ENCODE measurements around the gene ATP2B2.

ATP2B2 gene

DNA sequence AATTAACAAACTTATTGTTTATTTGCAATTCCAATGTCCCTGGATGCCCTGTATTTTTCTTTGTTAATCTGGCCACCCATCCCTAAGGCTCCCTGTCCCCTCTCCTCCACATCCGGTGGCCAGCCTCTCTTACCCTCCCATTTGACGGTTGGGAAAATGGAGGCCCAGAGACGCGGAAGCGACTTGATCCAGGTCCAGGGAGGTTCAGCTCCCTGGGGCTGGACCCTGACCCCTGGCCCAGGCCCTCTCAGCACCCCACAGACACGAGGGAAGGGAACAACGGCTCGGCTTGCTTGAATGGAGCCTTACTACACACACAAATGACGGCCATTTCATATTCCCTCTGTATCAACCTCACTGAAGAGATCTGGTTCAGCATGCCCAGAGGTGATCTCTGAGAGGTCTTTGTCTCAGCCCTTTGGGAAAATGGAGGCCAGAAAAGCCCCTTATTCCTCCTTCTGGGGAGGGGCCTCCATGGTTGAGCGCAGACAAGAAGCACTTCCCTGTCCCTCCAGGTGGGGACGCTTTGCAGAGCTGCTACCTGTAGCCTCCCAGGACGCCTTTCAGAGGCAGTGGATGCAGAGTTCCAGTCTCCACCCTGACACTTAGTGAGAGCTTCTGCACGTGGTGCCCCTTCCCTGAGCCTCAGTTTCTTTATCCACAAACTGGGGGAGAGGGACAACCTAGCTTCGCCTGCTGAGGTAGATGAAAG is 82.1 kb downstream of the ATP2B2 start:
- no peak for DNase-seq

DNA sequence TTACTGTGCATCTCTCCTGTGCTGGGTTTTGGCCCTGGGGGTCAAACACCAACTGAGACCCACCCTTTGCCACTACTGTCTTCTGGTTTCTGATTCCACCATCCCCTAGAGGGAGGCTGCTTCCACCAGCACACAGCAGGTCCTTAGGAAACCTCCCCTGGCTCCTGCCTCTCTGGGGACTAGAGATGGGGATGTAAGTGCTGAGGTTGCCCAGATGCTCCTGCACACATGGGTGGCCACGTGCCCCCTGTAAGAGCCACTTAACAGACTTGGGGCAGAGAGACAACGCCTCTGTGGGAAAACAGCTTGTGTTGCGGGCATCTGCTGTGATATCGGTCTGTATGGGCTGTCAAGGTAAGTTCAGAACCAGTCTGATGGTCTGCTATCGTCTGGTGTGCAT is 83.4 kb downstream of the ATP2B2 start:
- no peak for DNase-seq

DNA sequence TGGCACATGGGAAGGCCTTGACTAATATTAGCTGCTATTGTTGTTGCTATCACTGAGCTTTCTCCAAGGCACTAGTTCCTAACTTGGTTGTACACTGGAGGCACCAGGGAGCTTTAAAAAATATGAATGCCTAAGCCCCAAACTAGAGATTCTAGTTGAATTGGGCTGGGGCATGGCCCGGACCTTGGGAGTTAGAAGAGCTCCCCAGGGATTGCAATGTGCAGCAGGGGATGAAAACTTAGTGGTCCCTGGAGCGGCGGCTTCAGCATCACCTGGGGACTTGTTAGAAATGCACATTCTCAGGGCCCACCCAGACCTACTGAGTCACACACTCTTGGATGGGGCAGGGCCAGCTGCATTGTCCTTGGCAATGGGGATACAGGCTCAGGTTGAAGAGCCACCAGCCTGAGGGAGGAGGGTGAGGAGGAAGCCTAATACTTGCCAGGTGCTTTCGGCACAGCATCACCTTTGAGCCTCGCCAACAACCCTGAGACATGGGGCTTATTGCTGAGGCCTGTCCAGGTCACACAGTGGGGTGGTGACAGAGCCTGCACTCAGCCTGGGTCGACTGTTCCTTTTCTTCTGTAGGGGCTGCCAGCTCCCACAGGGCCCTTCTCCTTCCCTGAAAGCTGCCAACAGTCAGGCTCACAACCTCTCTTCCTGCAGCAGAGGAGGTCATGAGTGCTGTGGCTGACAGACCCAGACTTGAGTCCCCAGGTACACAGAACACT is 84.5 kb downstream of the ATP2B2 start:
- no peak for DNase-seq

DNA sequence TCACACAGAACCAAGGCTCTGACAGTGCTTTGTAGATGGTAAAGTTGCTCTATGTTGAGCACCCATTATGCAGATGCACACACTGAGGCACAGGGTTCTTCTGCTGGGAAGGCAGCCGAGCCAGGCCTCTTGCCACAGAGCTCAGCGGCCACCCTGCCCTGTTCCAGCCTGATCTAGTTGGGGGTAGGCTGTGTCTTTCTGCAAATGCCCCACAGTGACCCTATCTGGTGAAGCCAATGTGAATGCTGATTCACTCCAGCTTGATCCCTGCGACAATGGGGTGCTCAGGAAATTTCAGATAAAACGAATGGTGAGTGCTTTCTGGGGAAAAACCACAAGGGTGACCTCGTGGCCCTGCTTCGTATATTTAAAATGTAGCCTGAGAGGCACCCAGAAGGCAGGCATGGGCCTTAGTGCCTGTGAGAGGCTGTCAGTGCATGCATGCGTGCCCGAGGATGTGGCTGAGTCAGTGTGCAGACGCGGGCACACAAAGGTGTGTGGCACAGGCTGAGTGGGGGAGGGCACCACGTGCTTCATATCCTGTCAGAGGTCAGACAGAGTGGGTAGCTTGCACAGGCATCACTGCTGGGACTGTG is 85.7 kb downstream of the ATP2B2 start:
- no peak for DNase-seq

DNA sequence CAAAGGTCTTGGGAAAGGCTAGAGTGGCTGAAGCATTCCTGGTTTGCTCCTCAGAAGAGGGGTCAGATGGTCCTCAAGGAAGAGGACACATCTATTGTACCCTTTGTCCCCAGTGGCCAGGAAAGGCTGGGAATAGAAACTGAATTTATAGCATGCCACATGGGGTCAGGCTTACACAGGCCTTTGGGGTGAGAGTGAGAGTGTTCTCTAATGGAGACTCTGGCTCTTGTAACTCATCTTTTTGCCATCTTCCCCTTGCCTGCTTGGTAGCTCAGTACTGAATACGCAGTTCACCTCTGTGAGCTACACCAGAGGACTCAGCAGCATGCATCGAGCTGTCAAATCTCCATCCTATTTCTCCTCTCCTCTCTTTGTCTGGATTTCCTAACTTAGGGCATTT is 87.5 kb downstream of the ATP2B2 start:
- DNase-seq, result no peak

DNA sequence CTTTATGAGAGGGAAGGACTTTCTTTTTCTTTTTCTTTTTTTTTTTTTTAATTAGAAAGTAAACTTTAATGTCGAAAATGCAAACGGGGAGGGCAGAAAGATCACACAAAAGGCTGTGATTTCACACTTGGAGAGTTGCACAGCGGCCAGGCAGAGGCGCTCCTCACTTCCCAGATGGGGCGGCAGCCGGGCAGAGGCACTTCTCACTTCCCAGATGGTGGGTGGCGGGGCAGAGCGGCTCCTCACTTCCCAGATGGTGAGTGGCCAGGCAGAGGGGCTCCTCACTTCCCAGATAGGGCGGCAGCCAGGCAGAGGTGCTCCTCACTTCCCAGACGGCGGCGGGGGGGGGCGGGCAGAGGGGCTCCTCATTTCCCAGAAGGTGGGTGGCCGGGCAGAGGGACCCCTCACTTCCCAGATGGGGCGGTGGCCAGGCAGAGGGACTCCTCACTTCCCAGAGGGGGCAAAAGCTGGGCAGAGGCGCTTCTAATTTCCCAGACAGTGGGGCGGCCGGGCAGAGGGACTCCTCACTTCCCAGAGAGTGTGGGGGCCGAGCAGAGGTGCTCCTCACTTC is 88.6 kb downstream of the ATP2B2 start:
- DNase-seq, result no peak

DNA sequence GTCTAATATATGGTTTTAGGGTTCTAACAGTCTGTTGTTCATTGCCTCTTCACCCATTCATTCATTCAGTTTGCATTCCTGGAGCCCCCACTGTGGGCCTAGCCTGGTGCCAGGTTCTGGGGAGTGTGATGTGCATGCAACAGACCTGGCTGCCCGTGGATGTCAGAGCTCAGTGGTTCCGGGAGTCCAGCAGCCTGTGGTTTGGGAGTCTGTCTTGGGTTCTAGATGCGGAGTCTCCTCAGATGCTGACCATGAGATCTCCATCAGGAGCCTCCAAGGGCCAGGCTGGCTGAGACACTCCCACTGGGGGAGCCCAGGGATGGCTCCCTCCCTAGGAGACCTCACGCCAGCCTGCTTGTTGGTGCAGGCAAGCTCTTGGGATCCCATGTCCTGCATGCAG is 92.3 kb downstream of the ATP2B2 start:
- DNase-seq, result no peak

DNA sequence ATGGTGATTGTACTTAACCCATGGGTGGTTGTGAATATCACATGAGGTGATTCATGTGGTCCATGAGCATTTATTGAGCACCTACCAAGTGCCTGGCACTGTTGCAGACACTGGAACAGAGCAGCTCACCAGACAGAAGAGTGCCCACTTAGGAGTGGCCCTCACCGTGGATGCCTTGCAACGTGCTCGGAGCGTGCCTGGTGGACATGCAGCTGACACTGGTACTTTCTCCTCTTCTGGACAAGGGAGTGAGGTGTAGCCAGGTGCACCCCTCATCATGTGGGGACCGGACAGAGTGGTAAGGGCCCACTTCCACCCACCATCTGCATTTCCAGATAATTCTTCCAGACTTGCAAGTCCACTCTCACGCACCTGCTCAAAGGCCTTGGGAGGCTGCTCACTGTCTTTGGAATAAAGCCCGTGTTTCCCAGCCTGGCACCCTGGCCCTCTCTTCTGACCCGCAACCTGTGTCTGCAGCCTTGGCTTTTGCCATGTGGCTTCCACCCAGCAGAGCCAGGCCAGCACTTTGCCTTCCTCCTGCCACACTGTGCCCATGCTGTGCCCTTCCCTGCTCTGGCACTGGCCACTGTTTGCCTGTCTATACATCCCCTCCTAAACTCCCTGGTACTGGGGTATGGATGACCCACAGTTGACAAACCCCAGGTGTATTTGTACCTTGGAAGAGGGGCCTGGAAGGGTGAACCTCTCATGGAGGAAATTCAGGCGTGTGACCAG is 93.6 kb downstream of the ATP2B2 start:
- no peak for DNase-seq

DNA sequence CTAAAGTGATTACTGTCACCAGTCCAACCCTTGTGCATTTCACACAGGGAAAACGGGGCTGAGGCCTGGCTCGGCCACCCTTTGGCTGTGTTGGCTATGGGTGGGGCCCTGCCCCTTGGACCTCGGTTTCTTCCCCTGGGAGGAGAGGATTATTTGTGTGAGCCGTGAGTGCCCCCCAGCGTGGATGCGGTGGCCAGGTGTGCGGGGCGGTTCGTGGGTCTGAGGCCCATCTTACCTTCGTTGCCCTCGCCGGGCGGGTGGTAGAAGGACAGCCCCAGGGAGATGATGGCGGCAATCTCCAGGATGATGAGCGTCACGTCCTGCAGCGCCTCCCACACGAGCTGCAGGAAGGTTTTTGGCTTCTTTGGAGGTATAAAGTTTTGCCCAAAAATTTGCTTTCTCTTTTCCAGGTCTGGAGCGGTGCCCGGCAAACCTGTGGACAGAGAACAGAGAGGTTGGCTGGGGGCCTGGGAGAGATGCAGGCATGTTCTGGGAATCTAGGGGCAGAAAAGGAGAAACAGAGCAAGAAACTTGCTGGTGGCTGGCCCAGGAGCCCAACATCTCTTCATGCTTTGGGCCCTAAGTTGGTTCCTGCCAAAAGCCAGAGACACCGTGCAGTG is 94.9 kb downstream of the ATP2B2 start:
- DNase-seq, result no peak

DNA sequence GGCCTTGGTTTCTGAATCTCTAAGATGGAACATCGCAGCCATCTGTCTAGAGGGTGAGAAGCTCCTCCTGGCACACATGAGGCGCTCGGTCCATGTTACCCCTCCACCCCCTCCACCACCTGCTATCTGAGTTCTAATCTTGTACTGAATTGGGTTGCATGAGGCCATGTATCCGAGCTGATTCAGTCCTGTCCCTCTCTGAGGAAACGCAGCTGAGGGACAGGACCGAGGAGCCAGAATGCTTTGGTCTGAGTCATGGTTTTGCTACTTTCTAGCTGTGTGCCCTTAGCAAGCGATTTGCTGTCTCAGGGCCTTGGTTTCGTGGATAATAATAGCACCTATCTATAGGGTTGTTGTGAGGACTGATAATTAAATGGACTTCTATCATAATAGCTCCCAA is 96.7 kb downstream of the ATP2B2 start:
- DNase-seq, result no peak

DNA sequence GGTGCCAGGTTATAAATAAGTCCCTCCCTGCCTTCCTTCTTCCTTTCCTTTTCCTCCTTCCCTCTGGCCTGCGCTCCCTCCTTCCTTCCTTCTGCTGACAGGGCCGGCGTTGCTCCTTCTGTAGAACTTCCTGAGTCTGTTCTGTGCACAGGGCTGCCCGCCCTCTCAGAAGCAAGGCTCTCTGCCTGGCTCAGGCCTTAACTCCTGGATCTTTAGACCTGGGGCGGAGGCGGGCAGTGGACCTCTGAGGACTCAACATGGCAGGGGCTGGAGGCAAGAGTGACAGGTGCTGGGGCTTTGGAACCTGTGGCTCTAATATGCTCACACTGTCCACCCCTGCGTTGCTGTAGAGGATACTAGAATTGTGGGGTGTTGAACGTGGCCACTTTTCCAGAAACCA is 98.0 kb downstream of the ATP2B2 start:
- no peak for DNase-seq

DNA sequence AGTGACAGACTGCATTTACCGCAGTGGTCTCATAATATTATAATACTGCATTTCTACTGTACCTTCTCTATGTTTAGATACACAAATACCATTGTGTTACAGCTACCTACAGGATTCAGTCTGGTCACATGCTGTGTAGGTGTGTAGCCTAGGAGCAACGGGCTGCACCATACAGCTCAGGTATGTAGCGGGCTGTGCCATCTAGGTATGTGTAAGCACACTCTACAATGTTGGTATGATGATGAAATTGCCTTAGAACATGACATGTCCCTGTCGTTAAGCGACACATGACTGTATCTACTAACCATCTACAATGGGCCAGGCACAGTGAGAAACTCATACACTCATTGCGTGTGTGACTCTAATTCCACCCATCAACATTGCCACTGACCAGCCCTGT is 99.0 kb downstream of the ATP2B2 start:
- DNase-seq, result no peak

DNA sequence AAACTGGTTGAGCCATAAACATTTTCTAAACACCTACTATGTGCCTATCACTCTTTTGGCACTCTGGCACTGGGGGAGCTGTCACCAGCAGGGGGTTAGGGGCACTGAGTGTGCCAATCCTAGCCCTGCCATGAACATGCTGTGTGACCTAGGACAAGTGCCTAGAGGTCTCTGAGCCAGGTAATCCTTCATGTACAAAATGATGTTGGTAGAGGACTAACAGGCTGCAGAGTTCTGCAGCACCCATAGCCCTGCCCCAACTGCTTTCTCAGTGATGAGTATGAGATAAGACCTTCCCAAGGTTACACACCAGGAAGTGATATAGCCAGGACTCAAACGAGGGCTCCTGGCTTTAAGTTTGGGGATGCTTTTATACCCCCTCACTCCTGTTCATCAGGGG is 99.6 kb downstream of the ATP2B2 start:
- no peak for DNase-seq

DNA sequence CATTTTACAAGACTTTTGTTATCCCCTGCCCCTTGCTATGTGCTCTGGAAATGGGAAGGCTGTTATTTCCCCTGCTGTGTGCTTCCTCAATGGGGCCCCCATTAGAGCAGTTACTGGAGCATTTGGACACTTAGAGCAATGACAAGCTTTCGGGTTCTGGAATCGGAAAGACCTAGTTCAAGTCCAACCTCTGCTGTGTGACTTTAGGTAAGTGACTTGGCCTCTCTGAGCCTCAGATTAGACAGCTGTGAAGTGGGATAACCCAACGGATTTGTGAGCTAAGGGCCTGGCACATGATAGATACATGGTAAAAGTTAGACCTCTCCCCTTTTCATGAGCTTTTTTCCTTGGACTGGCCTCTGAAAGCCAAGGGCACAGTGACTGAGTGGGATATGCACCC is 100.5 kb downstream of the ATP2B2 start:
- DNase-seq, result no peak

DNA sequence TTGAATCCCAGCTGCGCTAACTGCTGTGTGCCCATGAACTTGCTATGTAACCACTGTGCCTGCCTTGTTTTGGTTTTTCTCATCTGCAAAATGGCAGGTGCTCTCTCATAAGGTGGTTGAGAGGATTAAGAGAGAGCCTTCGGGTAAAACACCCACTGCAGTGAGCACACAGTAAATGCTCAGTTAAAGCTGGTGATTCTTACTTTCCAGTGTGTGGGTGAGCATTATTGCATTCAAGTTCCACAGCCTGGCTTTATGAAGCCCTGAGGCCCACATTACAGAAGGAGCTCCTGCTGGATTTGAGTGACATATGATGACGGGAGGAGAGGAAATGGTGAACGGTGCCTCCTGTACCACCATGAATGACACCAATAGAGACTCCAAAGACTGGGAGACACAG is 101.0 kb downstream of the ATP2B2 start:
- DNase-seq, result no peak

DNA sequence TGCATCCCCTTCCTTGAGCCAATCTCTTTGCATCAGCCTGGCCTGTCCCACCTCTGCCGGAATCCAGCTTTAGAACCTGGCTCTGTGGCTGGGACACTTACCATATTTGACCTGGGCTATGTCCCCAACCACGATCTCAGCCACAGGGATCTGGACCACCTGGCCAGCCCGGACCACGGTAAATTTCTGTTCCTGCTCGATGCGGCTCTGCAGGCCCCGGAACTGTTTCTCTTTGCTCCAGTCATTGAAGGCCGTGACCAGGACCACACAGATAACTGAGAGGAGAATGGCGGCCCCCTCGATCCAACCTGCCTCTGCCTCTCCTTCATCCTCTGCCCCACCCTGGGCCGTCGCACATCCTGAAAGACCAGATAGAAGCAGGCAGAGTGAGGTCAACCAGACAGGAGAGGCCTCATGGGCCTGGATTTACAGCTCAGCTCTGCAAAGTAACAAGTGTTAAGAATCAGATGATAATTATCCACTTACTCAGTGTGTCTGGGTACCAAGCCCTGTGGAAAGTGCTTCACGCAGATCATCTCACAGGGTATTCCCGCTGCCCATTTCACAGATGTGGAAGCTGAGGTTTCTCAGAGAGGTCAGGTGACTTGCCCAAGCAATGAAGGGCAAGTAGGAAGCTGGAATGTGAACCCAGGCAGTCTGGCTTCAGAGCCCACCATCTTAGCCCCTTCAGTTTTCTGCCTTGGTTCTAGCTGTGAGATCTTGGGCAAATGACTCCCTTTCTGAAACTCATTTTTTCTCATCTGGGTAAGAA is 103.2 kb downstream of the ATP2B2 start:
- DNase-seq, result no peak

DNA sequence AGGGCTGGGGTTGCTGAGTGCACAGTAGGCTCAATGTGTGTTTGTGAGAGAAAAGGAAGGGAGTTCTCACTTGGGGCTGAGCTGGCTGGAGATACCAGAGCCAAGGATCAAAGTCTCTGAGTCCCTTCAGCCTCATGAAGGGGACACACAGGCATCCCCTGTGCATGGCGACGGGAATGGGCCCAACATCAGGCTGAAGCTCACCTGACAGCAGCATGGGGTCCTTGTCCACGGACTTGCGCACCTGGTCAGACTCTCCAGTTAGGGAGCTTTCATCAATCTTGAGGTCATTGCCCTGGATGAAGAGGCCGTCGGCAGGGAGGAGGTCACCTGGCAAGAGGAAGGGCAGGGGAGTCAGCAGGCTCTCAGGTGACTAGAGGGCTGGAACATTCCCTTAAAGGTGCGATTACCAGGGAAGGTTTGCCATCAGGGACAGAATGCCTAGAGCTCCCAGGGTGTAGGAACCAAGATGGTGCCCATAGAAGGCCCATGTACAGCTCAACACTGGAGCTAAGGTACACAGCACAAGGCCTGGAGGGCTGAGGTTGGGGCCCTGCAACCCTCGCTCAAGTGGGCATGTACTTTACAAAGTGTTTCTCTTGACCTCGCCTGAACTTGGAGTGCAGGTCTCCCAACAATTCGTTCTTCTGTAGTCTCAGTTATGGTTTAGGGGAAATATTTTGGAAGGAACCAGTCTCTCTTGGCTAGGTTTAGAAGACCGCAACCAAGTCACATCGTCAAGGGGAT is 104.5 kb downstream of the ATP2B2 start:
- DNase-seq, result no peak

DNA sequence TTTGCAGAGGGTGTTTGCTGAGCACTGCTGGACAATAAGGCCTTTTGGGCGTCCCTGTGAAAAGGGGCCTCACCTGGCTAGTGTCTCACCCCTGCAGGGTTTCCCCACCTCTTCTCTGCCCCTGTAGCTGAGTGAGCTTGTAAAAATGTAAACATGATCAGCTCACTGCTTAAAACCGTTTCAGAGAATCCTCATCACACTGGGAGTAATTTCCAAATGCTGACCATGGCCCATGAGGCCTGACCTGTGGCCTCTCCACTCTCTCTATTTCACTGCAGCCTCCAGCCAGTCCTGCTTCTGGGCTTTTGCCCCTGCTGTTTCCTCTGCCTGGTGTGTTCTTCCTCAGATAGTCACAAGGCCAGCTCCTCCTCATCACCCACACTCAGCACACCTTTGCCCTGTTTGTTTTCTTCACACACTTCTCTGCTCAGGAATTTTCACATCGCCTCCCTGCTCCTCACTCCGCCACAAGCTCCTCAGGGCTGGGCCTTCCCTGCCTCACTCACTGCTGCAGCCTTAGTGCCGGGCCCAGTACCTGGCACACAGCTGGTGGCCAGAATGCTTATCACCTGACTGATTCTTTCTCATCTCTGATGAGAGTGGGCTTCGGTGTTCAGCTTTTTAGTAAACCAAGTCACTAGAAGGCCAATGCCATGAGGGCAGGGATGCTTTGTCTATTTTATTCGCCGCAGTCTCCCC is 105.2 kb downstream of the ATP2B2 start:
- no peak for DNase-seq

DNA sequence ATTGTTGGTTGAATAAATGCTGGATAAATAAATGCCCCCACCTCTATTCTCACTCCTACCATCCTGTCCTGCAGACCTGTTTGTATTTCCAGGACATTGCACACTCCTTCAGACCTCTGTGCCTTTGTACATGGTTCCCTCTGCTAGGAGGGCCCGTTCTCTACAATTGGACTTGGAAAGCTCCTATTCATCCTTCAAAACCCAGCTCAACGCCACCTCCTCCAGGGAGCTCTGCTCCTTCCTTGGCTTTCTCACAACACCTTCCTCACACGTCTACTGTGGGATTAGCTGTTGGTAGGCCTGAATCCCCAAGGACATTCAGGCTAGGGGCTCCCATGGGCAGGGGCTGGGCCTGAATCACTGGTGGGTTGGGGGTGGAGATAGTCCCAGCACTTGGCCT is 105.8 kb downstream of the ATP2B2 start:
- DNase-seq, result no peak

DNA sequence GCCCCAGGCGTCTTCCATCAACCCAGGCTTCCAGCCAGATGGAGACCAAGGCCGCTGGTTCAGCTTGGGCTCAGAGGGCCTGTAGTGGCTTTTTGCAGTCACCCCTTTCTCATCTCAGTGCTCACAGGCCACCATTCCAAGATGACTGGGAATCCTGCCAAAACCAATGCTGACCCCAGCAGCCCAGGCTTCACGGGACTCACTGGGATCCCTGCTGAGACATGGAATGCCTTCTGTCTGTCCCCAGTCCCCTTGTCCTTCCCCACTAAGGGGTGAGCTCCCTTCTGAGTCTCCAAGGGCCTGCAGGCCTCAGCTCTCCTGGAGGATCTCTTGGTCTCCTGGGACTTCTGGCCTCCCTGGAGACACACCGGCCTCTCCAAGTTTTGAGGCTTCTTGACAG is 107.0 kb downstream of the ATP2B2 start:
- DNase-seq, result no peak

DNA sequence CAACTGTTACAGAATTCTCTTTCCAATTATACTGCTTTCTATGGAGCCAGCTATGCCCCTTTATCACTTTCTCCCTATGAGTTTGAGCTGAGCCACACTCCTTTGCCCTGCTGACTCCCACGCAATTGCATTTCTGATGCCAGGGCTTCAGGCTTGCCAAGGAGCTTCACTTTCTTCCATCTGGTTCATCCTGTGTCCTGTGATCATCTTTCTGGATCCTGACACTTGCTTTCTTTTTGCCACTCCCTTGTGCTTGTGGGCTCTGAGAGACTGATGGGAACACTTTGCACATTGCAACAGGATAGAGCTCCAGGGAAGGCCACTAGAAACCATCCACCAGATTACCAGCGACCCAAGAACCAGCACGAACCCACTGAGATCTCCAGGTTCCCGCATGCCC is 107.5 kb downstream of the ATP2B2 start:
- no peak for DNase-seq

Measured in islet precursor cell (in vitro differentiated cells).